ENCODE data around the gene CXXC4.

Gene CXXC4

GRCh38 chr4:104489731-104490095 is 5.0 kb downstream of the CXXC4 start:
- DNase-seq (ENCODE audit: low spot score) = no peak

GRCh38 chr4:104488151-104488550 is 6.5 kb downstream of the CXXC4 start:
- no peak for DNase-seq (ENCODE audit: low spot score)

GRCh38 chr4:104486716-104487504 is 7.8 kb downstream of the CXXC4 start:
- DNase-seq (ENCODE audit: low spot score) = no peak

GRCh38 chr4:104475652-104476051 is 19.0 kb downstream of the CXXC4 start:
- no peak for DNase-seq (ENCODE audit: low spot score)

- no peak for DNase-seq (ENCODE audit: low spot score)
These were observed 21.9 kb downstream of the CXXC4 start for GRCh38 chr4:104472766-104473165.

GRCh38 chr4:104470770-104471169 is 23.9 kb downstream of the CXXC4 start:
- DNase-seq (ENCODE audit: low spot score) = no peak

GRCh38 chr4:104469794-104470193 is 24.9 kb downstream of the CXXC4 start:
- no peak for DNase-seq (ENCODE audit: low spot score)

GRCh38 chr4:104465619-104466018 is 29.1 kb downstream of the CXXC4 start:
- DNase-seq (ENCODE audit: low spot score) = no peak

- no peak for DNase-seq (ENCODE audit: low spot score)
These were observed 29.5 kb downstream of the CXXC4 start for GRCh38 chr4:104465201-104465600.

GRCh38 chr4:104462641-104463040 is 32.1 kb downstream of the CXXC4 start:
- no peak for DNase-seq (ENCODE audit: low spot score)

GRCh38 chr4:104457308-104457981 is 37.2 kb downstream of the CXXC4 start:
- DNase-seq (ENCODE audit: low spot score) = no peak

- DNase-seq (ENCODE audit: low spot score) = no peak
These were observed 43.1 kb downstream of the CXXC4 start for GRCh38 chr4:104451573-104451972.

GRCh38 chr4:104449537-104449936 is 45.2 kb downstream of the CXXC4 start:
- DNase-seq (ENCODE audit: low spot score) = no peak

GRCh38 chr4:104447294-104447693 is 47.4 kb downstream of the CXXC4 start:
- no peak for DNase-seq (ENCODE audit: low spot score)

GRCh38 chr4:104446431-104447278 is 48.0 kb downstream of the CXXC4 start:
- DNase-seq (ENCODE audit: low spot score) = no peak

GRCh38 chr4:104444685-104445084 is 50.0 kb downstream of the CXXC4 start:
- no peak for DNase-seq (ENCODE audit: low spot score)

- DNase-seq (ENCODE audit: low spot score) = no peak
These were observed 58.2 kb downstream of the CXXC4 start for GRCh38 chr4:104436542-104436941.

GRCh38 chr4:104429150-104429741 is 65.4 kb downstream of the CXXC4 start:
- DNase-seq (ENCODE audit: low spot score) = no peak

- DNase-seq (ENCODE audit: low spot score) = no peak
These were observed 68.7 kb downstream of the CXXC4 start for GRCh38 chr4:104425948-104426347.

- no peak for DNase-seq (ENCODE audit: low spot score)
These were observed 69.7 kb downstream of the CXXC4 start for GRCh38 chr4:104424989-104425388.

GRCh38 chr4:104424475-104424941 is 70.2 kb downstream of the CXXC4 start:
- no peak for DNase-seq (ENCODE audit: low spot score)

- DNase-seq (ENCODE audit: low spot score) = no peak
These were observed 73.1 kb downstream of the CXXC4 start for GRCh38 chr4:104421566-104421965.
